Left lung (tissue), 10 donors: ENCODE measurements around the gene KDM8. TPM values are rescaled to one million over a fixed set of nuclear protein-coding genes. Genes with fewer than 3 reads are reported as not detected.
A peak's percentile ranks its signal among the peaks of the same experiment; 100 is the strongest.

ENCODE experiments used
- ATAC-seq: fragments of 200-7000 bp; cut with Tn5 transposase; one replicate; pipeline ENCODE4 v1.9.1; 2020; ENCODE audit warnings: moderate library complexity
- DNase-seq, 4 donors: peaks; one replicate each; pipeline ENCODE4 v3.0.0-alpha.2; 2013 to 2020
- H3K27ac ChIP-seq, 2 donors: fragments of 200-600 bp; sonication (generic) in 1 of 2; one replicate each; pipeline versions ENCODE4 v1.5.0 to v1.8.0; 2020 to 2021
- H3K27me3 ChIP-seq, 2 donors: fragments of 200-600 bp; sonication (generic) in 1 of 2; one replicate each; pipeline versions ENCODE4 v1.5.0 to v1.8.0; 2020 to 2021
- H3K36me3 ChIP-seq, 2 donors: fragments of 200-600 bp; sonication (generic) in 1 of 2; one replicate each; pipeline versions ENCODE4 v1.5.0 to v1.8.0; 2020 to 2021
- H3K4me1 ChIP-seq, 2 donors: fragments of 200-600 bp; one replicate each; pipeline ENCODE4 v1.8.0; 2021
- H3K4me3 ChIP-seq, 2 donors: fragments of 200-600 bp; sonication (generic) in 1 of 2; one replicate each; pipeline versions ENCODE4 v1.5.0 to v1.8.0; 2020 to 2021; ENCODE audit warnings: mild to moderate bottlenecking in 1 of 2
- H3K9me3 ChIP-seq, 2 donors: fragments of 200-600 bp; sonication (generic) in 1 of 2; one replicate each; pipeline versions ENCODE4 v1.5.0 to v1.8.0; 2020 to 2021
- CTCF ChIP-seq, 2 donors: fragments of 200-600 bp; sonication (generic) in 1 of 2; IDR thresholded peaks; one replicate each; pipeline versions ENCODE4 v1.5.0 to v1.8.0; 2021; ENCODE audit warnings: antibody characterized with exemption in 2 of 2
- intact Hi-C, 2 donors: fragments of 100-400 bp; cut with DNase I; formaldehyde crosslinking; loops; one replicate each; pipeline versions ENCODE4 v1.11.2 to v1.14.2; 2022
- polyA plus RNA-seq, 6 donors: library from polyadenylated mRNA; unstranded; fragments of 120-200 nt; gene quantifications; one replicate each; pipeline ENCODE4 v1.2.1, GENCODE V29; 2013; ENCODE audit not compliant: insufficient read length in 6 of 6
- total RNA-seq, 2 donors: library from RNA; stranded (reverse); fragmentation: NEBNext Ultra II Directional; extraction: Animal tissue kit (Norgen Biotek cat#: 25700); gene quantifications; one replicate each; pipeline ENCODE4 v1.2.1, GENCODE V29; 2021
- donor health status: DM: no; HTN: yes; CAD: no.
- donor health status: DM: no; HTN: no; CAD: no.

KDM8 gene
- total and polyA plus RNA-seq, 8 donors, result 5.2 to 9.9 (median 8.8) TPM

DNA sequence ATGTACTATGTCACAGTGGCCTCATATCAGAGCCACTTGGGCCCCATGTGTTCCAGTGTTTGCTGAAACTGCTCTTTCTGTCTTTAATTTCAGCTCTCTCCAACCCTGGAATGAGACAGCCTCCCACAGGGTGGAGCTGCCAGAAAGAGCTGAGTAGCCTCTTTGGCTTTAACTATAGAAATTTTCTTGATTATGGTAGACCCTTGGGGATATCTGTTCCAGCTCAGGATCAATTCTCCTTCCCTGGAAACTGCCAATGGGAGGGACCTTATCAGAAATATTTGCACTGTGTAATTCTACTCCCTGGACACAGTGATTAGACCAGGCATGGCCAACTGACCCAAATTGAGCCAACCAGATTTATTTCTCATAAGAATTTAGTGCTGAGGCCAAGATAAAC lies 39.0 kb upstream of the KDM8 start:
- ATAC-seq (no peak), DNase-seq (no peak)
- Histone ChIP-seq H3K9me3 (peaks cover 0 to 32% of the 10 kb centered on the region in 2 donors), H3K27ac (no peak overlapping the region), H3K36me3 (no peaks in the 10 kb centered on the region), H3K27me3 (no peaks in the 10 kb centered on the region), H3K4me3 (no peak overlapping the region), H3K4me1 (no peaks in the 10 kb centered on the region)
- intact Hi-C loops, result no loop called here
- TF ChIP-seq CTCF (IDR thresholded peaks at IDR 0.05), result no peak

DNA sequence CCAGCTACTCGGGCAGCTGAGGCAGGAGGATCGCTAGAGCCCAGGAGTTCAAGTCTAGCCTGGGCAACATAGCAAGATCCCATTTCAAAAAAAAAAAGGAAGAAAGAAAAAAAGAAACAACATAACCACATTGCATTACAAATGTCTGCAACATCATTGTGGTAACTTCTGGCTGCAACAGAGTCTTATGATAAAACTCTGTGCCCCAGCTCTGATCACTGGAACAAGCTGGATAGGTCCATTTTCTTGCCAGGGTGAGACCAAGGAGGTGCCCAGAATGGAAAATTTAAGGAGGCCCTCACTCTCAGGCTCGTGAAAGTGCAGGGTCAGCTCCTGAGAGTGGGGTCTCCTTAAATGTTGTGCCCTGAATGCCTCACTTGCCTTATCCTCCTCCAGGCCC lies 37.8 kb upstream of the KDM8 start:
- peaks cover 0 to 32% of the 10 kb centered on the region in 2 donors for H3K9me3 ChIP-seq
- DNase-seq, result no peak
- no peaks in the 10 kb centered on the region for H3K4me1 ChIP-seq
- no peaks in the 10 kb centered on the region for H3K27me3 ChIP-seq
- no peak for ATAC-seq
- no peak overlapping the region for H3K4me3 ChIP-seq
- intact Hi-C loops, result no loop called here
- TF ChIP-seq CTCF (IDR thresholded peaks at IDR 0.05), result no peak
- H3K27ac ChIP-seq, result peak overlapping the region in 1 of 2 donors; percentile 8
- H3K36me3 ChIP-seq, result no peaks in the 10 kb centered on the region

- Histone ChIP-seq H3K36me3 (no peaks in the 10 kb centered on the region), H3K27ac (no peak overlapping the region), H3K27me3 (no peaks in the 10 kb centered on the region), H3K4me1 (no peaks in the 10 kb centered on the region), H3K9me3 (peaks cover 0 to 12% of the 10 kb centered on the region in 2 donors), H3K4me3 (no peak overlapping the region)
- no peak for TF ChIP-seq CTCF (IDR thresholded peaks at IDR 0.05)
- ATAC-seq (no peak), DNase-seq (no peak)
- intact Hi-C loops, result no loop called here
These were observed 34.5 kb upstream of the KDM8 start for GRCh38 chr16:27168790-27169189.

DNA sequence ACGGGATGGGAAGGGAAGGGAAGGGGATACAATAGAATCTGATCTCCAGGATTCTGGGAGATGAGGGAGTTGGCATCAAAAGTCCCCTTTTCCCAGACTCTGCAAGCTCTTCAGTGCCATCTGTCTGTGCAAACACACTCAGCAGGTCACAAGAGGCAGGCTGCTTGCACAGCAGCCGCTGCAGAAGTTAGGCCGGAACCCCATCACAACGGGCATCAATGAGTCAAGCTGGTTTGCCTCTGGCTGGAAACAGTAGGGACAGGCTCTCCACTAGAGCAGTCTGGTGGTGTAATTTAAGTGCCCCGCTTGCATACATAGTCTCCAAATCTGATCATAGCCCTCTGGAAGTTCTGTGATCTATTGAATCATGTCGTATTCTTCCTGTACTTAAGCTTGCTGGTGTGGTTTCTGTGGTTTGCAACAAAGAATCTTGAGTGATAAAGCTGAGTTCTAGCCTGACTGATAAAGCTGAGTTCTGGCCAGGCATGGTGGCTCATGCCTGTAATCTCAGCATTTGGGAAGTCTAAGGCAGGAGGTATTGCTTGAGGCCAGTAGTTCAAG lies 33.7 kb upstream of the KDM8 start:
- peak in 2 of 4 donors; percentile 8 to 41 for DNase-seq
- intact Hi-C loops, result no loop called here
- Histone ChIP-seq H3K27me3 (no peaks in the 10 kb centered on the region), H3K36me3 (no peaks in the 10 kb centered on the region), H3K9me3 (peaks cover 0 to 4% of the 10 kb centered on the region in 2 donors), H3K4me3 (no peak overlapping the region), H3K4me1 (no peaks in the 10 kb centered on the region), H3K27ac (no peak overlapping the region)
- no peak for TF ChIP-seq CTCF (IDR thresholded peaks at IDR 0.05)
- peak; percentile 73 for ATAC-seq

GRCh38 chr16:27171584-27171983 lies 31.7 kb upstream of the KDM8 start:
- Histone ChIP-seq H3K4me1 (no peaks in the 10 kb centered on the region), H3K4me3 (no peak overlapping the region), H3K9me3 (peaks cover 0 to 2% of the 10 kb centered on the region in 2 donors), H3K27me3 (no peaks in the 10 kb centered on the region), H3K27ac (no peak overlapping the region), H3K36me3 (no peaks in the 10 kb centered on the region)
- intact Hi-C loops, result no loop called here
- ATAC-seq (no peak), DNase-seq (no peak)
- TF ChIP-seq CTCF (IDR thresholded peaks at IDR 0.05), result no peak
